ENCODE measurements around the gene ING3.
"Not testable (repeated sequence)": the region's sequence is repeated elsewhere in the genome, so short reads cannot be mapped to it uniquely, and the experiment has no call there.

The ING3 gene

GRCh38 chr7:121002048-121002756 is 51.6 kb downstream of the ING3 start:
- no peak for DNase-seq

- no peak for DNase-seq
Measured at GRCh38 chr7:121002757-121003200, 52.2 kb downstream of the ING3 start.

- no peak for DNase-seq
Measured at GRCh38 chr7:121003986-121004685, 53.6 kb downstream of the ING3 start.

GRCh38 chr7:121005058-121005457 is 54.5 kb downstream of the ING3 start:
- DNase-seq: not testable (repeated sequence)

- DNase-seq: no peak
Measured at GRCh38 chr7:121005996-121006584, 55.5 kb downstream of the ING3 start.

- DNase-seq: no peak
Measured at GRCh38 chr7:121006711-121007315, 56.2 kb downstream of the ING3 start.

- DNase-seq: no peak
Measured at GRCh38 chr7:121008816-121009215, 58.2 kb downstream of the ING3 start.

GRCh38 chr7:121011401-121011800 is 60.8 kb downstream of the ING3 start:
- DNase-seq: no peak

GRCh38 chr7:121012170-121012874 is 61.7 kb downstream of the ING3 start:
- no peak for DNase-seq

GRCh38 chr7:121012919-121013318 is 62.3 kb downstream of the ING3 start:
- no peak for DNase-seq

GRCh38 chr7:121015560-121015959 is 65.0 kb downstream of the ING3 start:
- no peak for DNase-seq

GRCh38 chr7:121016966-121017365 is 66.4 kb downstream of the ING3 start:
- no peak for DNase-seq

- no peak for DNase-seq
Measured at GRCh38 chr7:121017586-121017985, 67.0 kb downstream of the ING3 start.

- DNase-seq: no peak
Measured at GRCh38 chr7:121019018-121019417, 68.4 kb downstream of the ING3 start.

- DNase-seq: no peak
Measured at GRCh38 chr7:121020249-121020988, 69.8 kb downstream of the ING3 start.

- no peak for DNase-seq
Measured at GRCh38 chr7:121020989-121021969, 70.7 kb downstream of the ING3 start.

- DNase-seq: no peak
Measured at GRCh38 chr7:121023194-121023593, 72.6 kb downstream of the ING3 start.

GRCh38 chr7:121023683-121024511 is 73.3 kb downstream of the ING3 start:
- no peak for DNase-seq

GRCh38 chr7:121024611-121025010 is 74.0 kb downstream of the ING3 start:
- no peak for DNase-seq
